ENCODE measurements around the gene ATAD3C. TPM values are rescaled to one million over a fixed set of nuclear protein-coding genes. Genes with fewer than 3 reads are reported as not detected.
"Not testable (repeated sequence)": the region's sequence is repeated elsewhere in the genome, so short reads cannot be mapped to it uniquely, and the experiment has no call there.

ATAD3C gene
- polyA plus RNA-seq, 1 donor: 0.90 TPM

GRCh38 chr1:1511533-1512285, 62.2 kb downstream of the ATAD3C start, which contains the start of gene ATAD3A:
ATAD3A (plus strand) TSS chr1:1512162; CDS start chr1:1512269, 107 bp downstream.
- DNase-seq: peak; percentile 98

- not testable (repeated sequence) for DNase-seq
These were observed 62.9 kb downstream of the ATAD3C start for GRCh38 chr1:1512425-1512824.

GRCh38 chr1:1513675-1514074, 64.2 kb downstream of the ATAD3C start:
- DNase-seq: not testable (repeated sequence)

- not testable (repeated sequence) for DNase-seq
These were observed 64.9 kb downstream of the ATAD3C start for GRCh38 chr1:1514376-1514775.

- not testable (repeated sequence) for DNase-seq
These were observed 67.4 kb downstream of the ATAD3C start for GRCh38 chr1:1516923-1517322.

- DNase-seq: no peak
These were observed 68.6 kb downstream of the ATAD3C start for GRCh38 chr1:1517973-1518620.

- DNase-seq: not testable (repeated sequence)
These were observed 69.1 kb downstream of the ATAD3C start for GRCh38 chr1:1518621-1519007.

Other genes starting within 250 kb of the ATAD3C start
- 4.1 TPM for gene TNFRSF18, start 243.1 kb upstream of the ATAD3C start, polyA plus RNA-seq (ENCODE audit: insufficient read length)
- gene TNFRSF4, start 235.5 kb upstream of the ATAD3C start, polyA plus RNA-seq (ENCODE audit: insufficient read length): 3.2 TPM
- gene SDF4, start 217.7 kb upstream of the ATAD3C start, polyA plus RNA-seq (ENCODE audit: insufficient read length): 92.9 TPM
- gene B3GALT6, start 217.5 kb upstream of the ATAD3C start, polyA plus RNA-seq (ENCODE audit: insufficient read length): 20.0 TPM
- gene C1QTNF12, start 203.0 kb upstream of the ATAD3C start, polyA plus RNA-seq (ENCODE audit: insufficient read length): 3.6 TPM
- gene UBE2J2, start 175.8 kb upstream of the ATAD3C start, polyA plus RNA-seq (ENCODE audit: insufficient read length): 39.1 TPM
- 5.4 TPM for gene SCNN1D, start 169.3 kb upstream of the ATAD3C start, polyA plus RNA-seq (ENCODE audit: insufficient read length)
- gene ACAP3, start 141.8 kb upstream of the ATAD3C start, polyA plus RNA-seq (ENCODE audit: insufficient read length): 54.6 TPM
- 7.0 TPM for gene PUSL1, start 141.1 kb upstream of the ATAD3C start, polyA plus RNA-seq (ENCODE audit: insufficient read length)
- 87.7 TPM for gene INTS11, start 125.0 kb upstream of the ATAD3C start, polyA plus RNA-seq (ENCODE audit: insufficient read length)
- gene CPTP, start 124.9 kb upstream of the ATAD3C start, polyA plus RNA-seq (ENCODE audit: insufficient read length): 20.2 TPM
- 3.9 TPM for gene TAS1R3, start 118.4 kb upstream of the ATAD3C start, polyA plus RNA-seq (ENCODE audit: insufficient read length)
- 54.3 TPM for gene DVL1, start 100.3 kb upstream of the ATAD3C start, polyA plus RNA-seq (ENCODE audit: insufficient read length)
- gene MXRA8, start 91.1 kb upstream of the ATAD3C start, polyA plus RNA-seq (ENCODE audit: insufficient read length): 73.1 TPM
- gene AURKAIP1, start 74.5 kb upstream of the ATAD3C start, polyA plus RNA-seq (ENCODE audit: insufficient read length): 71.7 TPM
- gene CCNL2, start 50.4 kb upstream of the ATAD3C start, polyA plus RNA-seq (ENCODE audit: insufficient read length): 174 TPM
- 91.1 TPM for gene MRPL20, start 42.4 kb upstream of the ATAD3C start, polyA plus RNA-seq (ENCODE audit: insufficient read length)
- gene ANKRD65, start 28.4 kb upstream of the ATAD3C start, polyA plus RNA-seq (ENCODE audit: insufficient read length): 24.7 TPM
- gene VWA1, start 14.0 kb upstream of the ATAD3C start, polyA plus RNA-seq (ENCODE audit: insufficient read length): 72.5 TPM
- gene ATAD3B, start 22.1 kb downstream of the ATAD3C start, polyA plus RNA-seq (ENCODE audit: insufficient read length): 13.0 TPM
- gene ATAD3A, start 62.5 kb downstream of the ATAD3C start, polyA plus RNA-seq (ENCODE audit: insufficient read length): 23.1 TPM
- 4.8 TPM for gene TMEM240, start 90.9 kb downstream of the ATAD3C start, polyA plus RNA-seq (ENCODE audit: insufficient read length)
- gene SSU72, start 125.2 kb downstream of the ATAD3C start, polyA plus RNA-seq (ENCODE audit: insufficient read length): 92.1 TPM
- 3.0 TPM for gene FNDC10, start 150.4 kb downstream of the ATAD3C start, polyA plus RNA-seq (ENCODE audit: insufficient read length)
- 92.6 TPM for gene MIB2, start 165.8 kb downstream of the ATAD3C start, polyA plus RNA-seq (ENCODE audit: insufficient read length)
- 38.1 TPM for gene MMP23B, start 182.5 kb downstream of the ATAD3C start, polyA plus RNA-seq (ENCODE audit: insufficient read length)
- 39.0 TPM for gene CDK11B, start 209.3 kb downstream of the ATAD3C start, polyA plus RNA-seq (ENCODE audit: insufficient read length)
- 37.7 TPM for gene SLC35E2B, start 243.1 kb downstream of the ATAD3C start, polyA plus RNA-seq (ENCODE audit: insufficient read length)